IPS-18a (cell line): ENCODE data around the gene B4GAT1.

Source experiments
- H3K27ac ChIP-seq: one replicate; pipeline ENCODE4 v1.5.1; 2013; ENCODE audit warnings: low read length
- H3K27me3 ChIP-seq: one replicate; pipeline ENCODE4 v1.6.1; 2013; ENCODE audit warnings: mild to moderate bottlenecking, low read length; ENCODE audit not compliant: control insufficient read depth, insufficient read depth
- H3K36me3 ChIP-seq: one replicate; pipeline ENCODE4 v1.6.1; 2013; ENCODE audit warnings: low read depth, low read length; ENCODE audit not compliant: control insufficient read depth
- H3K4me1 ChIP-seq: one replicate; pipeline ENCODE4 v1.6.1; 2013; ENCODE audit warnings: low read depth, low read length; ENCODE audit not compliant: control insufficient read depth
- H3K4me3 ChIP-seq: one replicate; pipeline ENCODE4 v1.5.1; 2013; ENCODE audit warnings: low read length
- H3K9ac ChIP-seq: one replicate; pipeline ENCODE4 v1.6.1; 2013; ENCODE audit warnings: mild to moderate bottlenecking, low read length, moderate library complexity
- H3K9me3 ChIP-seq: one replicate; pipeline ENCODE4 v1.6.1; 2013; ENCODE audit warnings: low read depth, low read length; ENCODE audit not compliant: control insufficient read depth

The B4GAT1 gene

DNA sequence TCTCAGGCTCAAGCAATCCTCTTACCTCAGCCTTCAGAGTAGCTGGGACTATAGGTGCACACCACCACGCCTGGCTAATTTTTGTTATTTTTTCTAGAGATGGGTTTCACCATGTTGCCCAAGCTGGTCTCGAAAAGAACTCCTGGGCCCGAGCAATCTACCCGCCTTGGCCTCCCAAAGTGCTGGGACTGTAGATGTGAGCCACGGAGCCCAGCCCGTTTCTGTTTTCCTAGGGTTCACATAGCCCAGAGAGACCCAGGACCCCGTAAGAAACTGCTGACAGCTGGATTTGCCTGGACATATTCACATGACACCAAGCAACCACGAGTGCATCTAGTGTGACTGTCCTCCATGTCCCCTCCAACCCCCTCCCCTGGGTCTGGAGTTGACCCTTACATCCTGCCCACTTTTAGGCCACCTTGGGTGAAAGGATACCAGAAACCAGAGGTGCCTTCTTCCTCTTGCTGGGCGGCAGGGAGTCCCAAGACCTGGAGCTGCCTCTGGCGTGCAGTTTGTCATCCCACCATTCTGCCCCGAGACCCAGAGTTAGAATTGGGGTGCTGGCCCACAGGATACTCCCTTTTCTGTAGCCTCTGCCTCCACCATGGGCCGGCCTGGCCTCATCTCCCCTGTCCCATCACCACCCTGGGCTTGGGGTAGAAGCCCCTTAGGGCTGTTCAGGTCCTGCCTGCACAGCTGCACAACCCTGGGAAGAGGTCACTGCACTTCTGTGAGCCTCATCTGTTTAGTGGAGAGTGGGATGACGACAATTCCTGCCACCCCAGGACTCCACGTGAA lies 7.5 kb downstream of the B4GAT1 start:
- Histone ChIP-seq H3K4me3 (no peak overlapping the region), H3K36me3 (peaks cover 23% of the 10 kb centered on the region), H3K27ac (no peak overlapping the region), H3K9ac (no peak overlapping the region), H3K9me3 (no peaks in the 10 kb centered on the region), H3K4me1 (peaks cover 13% of the 10 kb centered on the region), H3K27me3 (no peaks in the 10 kb centered on the region)

DNA sequence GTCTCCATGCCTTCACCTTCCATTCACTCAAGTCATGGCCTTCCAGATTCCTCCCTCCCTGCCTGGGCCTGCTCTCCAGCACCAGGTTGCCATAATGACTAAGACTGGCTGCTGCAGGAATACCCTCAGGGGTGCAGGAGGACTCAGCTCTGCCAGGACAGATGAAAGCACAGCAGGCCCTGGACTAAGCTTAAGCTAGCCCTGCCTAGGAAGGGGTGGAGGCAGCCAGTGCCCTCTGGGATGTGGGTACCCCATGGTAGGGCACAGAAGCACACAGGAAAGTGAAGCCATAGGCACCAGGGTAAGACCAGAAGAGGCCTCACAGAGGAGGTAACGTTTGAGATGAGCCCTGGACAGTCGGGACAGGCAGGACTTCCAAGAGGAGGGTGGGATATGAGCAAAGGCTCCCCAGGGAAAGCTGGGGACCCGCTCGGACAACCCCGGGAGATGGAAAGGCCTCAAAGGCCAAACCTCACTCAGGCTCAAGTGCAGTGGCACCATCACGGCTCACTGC lies 8.2 kb downstream of the B4GAT1 start:
- H3K9ac ChIP-seq: no peak overlapping the region
- H3K9me3 ChIP-seq: no peaks in the 10 kb centered on the region
- no peaks in the 10 kb centered on the region for H3K27me3 ChIP-seq
- peaks cover 23% of the 10 kb centered on the region for H3K36me3 ChIP-seq
- peaks cover 11% of the 10 kb centered on the region for H3K4me1 ChIP-seq
- H3K4me3 ChIP-seq: no peak overlapping the region
- H3K27ac ChIP-seq: no peak overlapping the region

DNA sequence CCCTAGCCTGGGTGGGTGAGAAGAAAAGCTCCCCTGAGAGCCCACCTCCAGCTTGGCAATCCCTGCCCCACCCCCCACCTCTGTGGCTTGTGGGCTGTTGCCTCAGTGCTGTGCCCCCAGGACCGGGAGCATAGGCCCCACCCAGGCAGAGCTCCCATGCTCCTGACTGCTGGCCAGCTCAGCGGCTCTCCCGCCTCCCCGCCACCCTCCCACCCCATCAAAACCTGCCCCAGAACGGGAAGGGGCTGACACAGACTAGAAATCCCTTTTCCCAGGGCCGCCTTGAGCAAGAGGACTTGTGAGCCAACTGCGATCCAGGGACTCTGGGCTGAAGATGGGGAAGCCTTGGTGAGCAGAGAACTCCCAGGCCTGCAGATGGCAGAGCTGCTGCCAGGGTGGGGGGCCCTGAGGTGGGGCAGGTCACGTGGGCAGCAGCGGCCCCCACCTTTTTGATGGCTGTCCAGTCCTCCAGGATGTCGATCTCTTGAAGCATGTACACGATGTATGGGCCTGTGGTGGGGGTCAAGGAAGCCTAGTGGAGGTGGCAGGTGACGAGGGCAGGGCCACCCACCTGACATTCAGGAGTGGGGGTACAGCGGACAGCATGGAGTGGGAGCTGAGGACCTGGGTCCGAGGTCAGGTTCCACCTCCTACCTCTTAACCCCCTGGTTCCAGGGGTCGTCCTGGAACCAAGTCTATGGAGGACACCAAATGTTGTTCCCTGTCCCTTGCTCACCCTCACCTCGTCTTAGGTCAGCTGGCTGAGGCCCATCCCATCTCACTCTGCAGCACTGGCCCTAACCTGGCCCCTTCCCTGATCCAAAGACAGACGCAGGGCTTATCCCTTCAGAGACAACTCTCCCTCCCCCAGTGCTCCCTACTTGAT lies 8.9 kb downstream of the B4GAT1 start:
- Histone ChIP-seq H3K27me3 (no peaks in the 10 kb centered on the region), H3K9me3 (no peaks in the 10 kb centered on the region), H3K4me1 (peaks cover 10% of the 10 kb centered on the region), H3K27ac (no peak overlapping the region), H3K36me3 (peaks cover 23% of the 10 kb centered on the region), H3K4me3 (no peak overlapping the region), H3K9ac (no peak overlapping the region)

- no peaks in the 10 kb centered on the region for H3K9me3 ChIP-seq
- H3K4me1 ChIP-seq: peaks cover 10% of the 10 kb centered on the region
- H3K27me3 ChIP-seq: no peaks in the 10 kb centered on the region
- H3K9ac ChIP-seq: no peak overlapping the region
- peak overlapping the region; percentile 30 for H3K27ac ChIP-seq
- H3K4me3 ChIP-seq: no peak overlapping the region
- H3K36me3 ChIP-seq: peaks cover 23% of the 10 kb centered on the region
Measured at GRCh38 chr11:66337103-66337899, 10.1 kb downstream of the B4GAT1 start.

DNA sequence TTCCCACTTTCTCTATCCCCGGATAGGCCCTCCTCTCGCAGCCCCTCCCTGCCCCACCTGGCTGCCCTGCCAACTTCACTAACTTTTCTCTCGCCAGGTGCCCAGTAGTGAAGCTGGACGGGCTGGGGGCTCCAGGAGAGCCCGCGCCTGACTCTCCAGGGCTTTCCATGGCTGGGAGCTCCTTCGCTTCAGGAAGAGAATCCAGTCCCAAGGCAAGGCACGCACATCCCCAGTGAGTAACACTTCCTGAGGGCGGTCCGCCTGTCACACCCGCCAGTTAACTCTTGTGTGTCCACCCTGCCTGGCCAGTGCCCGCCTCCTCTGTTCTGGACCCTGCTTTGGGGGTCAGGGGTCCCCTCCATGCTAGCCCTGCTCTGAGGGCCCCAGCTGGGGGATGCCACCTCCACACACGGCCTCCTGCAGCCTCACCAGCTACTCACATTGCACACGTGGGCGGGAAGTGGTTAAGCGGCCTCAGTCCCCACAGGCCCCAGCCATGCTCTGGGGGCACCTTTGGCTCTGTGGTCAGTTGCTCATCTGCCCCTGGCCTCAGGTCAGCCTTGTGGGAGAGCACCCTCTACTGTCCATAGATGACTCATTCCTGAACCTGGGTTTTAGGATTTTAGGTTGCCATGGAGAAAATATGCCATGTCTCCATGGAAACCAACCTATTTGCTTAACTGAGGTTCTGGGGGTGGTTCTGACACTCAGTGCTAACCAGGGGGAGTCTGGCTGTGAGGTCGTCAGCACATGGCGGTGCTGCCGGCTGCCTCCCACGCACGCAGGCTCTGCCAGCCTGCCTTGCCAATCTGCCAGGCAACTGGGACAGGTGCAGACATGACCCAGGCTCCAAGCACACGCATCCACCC lies 11.0 kb downstream of the B4GAT1 start, which contains the start of gene RIN1:
TSS of gene RIN1 (minus strand) at position 201 of the 869 bp plus-strand sequence. CDS start at position 169, 32 bp downstream.
- peaks cover 10% of the 10 kb centered on the region for H3K4me1 ChIP-seq
- no peaks in the 10 kb centered on the region for H3K27me3 ChIP-seq
- H3K27ac ChIP-seq: peak within 1 kb of the TSS; percentile 30
- H3K36me3 ChIP-seq: peaks cover 17% of the 10 kb centered on the region
- H3K9me3 ChIP-seq: no peaks in the 10 kb centered on the region
- peak within 1 kb of the TSS; percentile 62 for H3K4me3 ChIP-seq
- H3K9ac ChIP-seq: peak within 1 kb of the TSS; percentile 11

GRCh38 chr11:66335531-66336233 lies 11.7 kb downstream of the B4GAT1 start:
- Histone ChIP-seq H3K9ac (peak overlapping the region; percentile 11), H3K27ac (no peak overlapping the region)

GRCh38 chr11:66334605-66335442 lies 12.6 kb downstream of the B4GAT1 start:
- peak overlapping the region; percentile 62 for H3K4me3 ChIP-seq
- no peak overlapping the region for H3K9ac ChIP-seq
- H3K27me3 ChIP-seq: no peaks in the 10 kb centered on the region
- H3K9me3 ChIP-seq: no peaks in the 10 kb centered on the region
- peaks cover 10% of the 10 kb centered on the region for H3K4me1 ChIP-seq
- peaks cover 15% of the 10 kb centered on the region for H3K36me3 ChIP-seq
- H3K27ac ChIP-seq: no peak overlapping the region

More at GRCh38 chr11:66335531-66336233, 11.7 kb downstream of the B4GAT1 start:
- Histone ChIP-seq H3K27me3 (no peaks in the 10 kb centered on the region), H3K4me1 (peaks cover 10% of the 10 kb centered on the region), H3K36me3 (peaks cover 15% of the 10 kb centered on the region), H3K9me3 (no peaks in the 10 kb centered on the region), H3K4me3 (peak overlapping the region; percentile 62)

DNA sequence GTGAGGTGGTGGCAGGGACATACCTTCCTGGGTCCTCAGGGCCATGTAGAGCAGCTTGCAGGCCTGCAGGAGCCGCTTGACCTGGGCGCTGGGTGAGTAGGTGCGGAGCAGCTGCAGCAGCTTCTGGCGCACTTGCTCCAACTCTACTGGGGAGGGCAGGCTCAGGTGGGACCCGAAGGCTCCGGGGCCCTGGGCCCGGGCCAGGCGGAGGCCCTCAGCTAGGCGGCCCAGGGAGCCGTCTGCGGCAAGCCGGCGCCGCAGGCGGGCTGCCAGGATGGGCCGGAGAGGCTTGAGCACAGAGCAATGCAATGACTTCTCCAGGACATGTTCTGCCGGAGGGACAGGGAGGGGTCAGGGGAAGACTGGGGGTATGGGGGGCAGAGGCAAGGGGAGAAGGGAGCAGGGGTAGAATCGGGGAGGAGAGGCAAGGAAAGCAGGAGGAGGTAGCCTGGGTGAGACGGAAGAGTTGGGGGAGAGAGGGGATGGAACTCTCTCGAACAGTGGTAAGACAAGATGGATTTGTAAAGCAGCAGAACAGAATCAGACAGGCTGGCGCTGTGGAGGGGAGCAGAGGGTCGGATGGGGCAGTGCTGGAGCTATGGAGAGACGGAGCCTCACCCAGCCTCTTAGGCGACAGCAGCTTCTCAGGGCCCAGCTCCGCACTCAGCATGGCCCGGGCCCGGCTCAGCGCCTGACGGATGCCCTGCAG lies 13.4 kb downstream of the B4GAT1 start:
- Histone ChIP-seq H3K4me1 (peaks cover 10% of the 10 kb centered on the region), H3K9me3 (no peaks in the 10 kb centered on the region), H3K36me3 (peaks cover 14% of the 10 kb centered on the region), H3K27me3 (no peaks in the 10 kb centered on the region), H3K27ac (no peak overlapping the region), H3K9ac (no peak overlapping the region), H3K4me3 (no peak overlapping the region)

- Histone ChIP-seq H3K4me3 (no peak overlapping the region), H3K9me3 (no peaks in the 10 kb centered on the region), H3K36me3 (peaks cover 10% of the 10 kb centered on the region), H3K27ac (no peak overlapping the region), H3K27me3 (no peaks in the 10 kb centered on the region), H3K4me1 (peaks cover 14% of the 10 kb centered on the region), H3K9ac (no peak overlapping the region)
Measured at GRCh38 chr11:66333220-66333877, 14.1 kb downstream of the B4GAT1 start.
